ENCODE data around the gene GREB1. TPM values are rescaled to one million over a fixed set of nuclear protein-coding genes. Genes with fewer than 3 reads are reported as not detected.

The GREB1 gene
- total RNA-seq, 1 experiment from 2014 or later: 0.62 TPM

DNA sequence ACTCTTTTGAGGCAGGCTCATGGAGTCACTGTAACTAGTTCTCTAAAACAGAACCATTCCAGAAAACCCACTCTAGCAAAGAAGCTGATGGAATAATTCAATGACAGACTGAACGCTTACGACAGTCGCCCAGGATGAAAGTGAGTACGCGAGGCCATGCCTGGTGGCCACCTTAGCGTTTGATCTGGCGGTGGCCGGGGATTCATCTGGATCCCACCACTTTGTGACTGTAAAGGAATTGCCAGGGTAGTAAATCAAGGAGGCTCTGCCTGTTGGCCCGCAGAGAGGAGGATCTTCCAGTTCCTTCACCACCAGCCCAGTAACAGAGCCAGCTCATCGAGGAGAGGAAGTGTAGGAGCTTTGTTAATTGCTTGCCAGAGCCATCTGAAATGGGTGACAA, 34.6 kb downstream of the GREB1 start:
- Histone ChIP-seq H3K36me3 (ENCODE audit: low read depth, low read length) (no peaks in the 10 kb centered on the region), H3K27ac (ENCODE audit: low read length) (no peak overlapping the region), H2AFZ (ENCODE audit: low read length) (no peak overlapping the region), H3K27me3 (ENCODE audit: low read length) (peaks cover 22% of the 10 kb centered on the region), H4K20me1 (ENCODE audit: low read length) (no peaks in the 10 kb centered on the region), H3K4me1 (ENCODE audit: insufficient read depth, low read length) (no peaks in the 10 kb centered on the region), H3K9me2 (replicated peaks; ENCODE audit: low read length) (no peaks in the 10 kb centered on the region), H3F3A (ENCODE audit: low read length, unreplicated experiment) (no peaks in the 10 kb centered on the region), H3K9ac (ENCODE audit: low read length) (no peak overlapping the region), H3K9me3 (ENCODE audit: low read length) (no peaks in the 10 kb centered on the region), H3K4me3 (ENCODE audit: low read length) (no peak overlapping the region), H3K79me2 (ENCODE audit: low read length) (no peaks in the 10 kb centered on the region), H3K4me2 (ENCODE audit: low read length) (no peak overlapping the region)
- CTCF ChIA-PET: no interaction called here
- POLR2A ChIA-PET (ENCODE audit: unreplicated experiment): no interaction called here
- BruUV-seq (replicated peaks): no TSS peak
- TF ChIP-seq EZH2 (IDR thresholded peaks at IDR 0.05; ENCODE audit: low read length, unreplicated experiment) (no peak), EZH2phosphoT487 (IDR thresholded peaks at IDR 0.05; ENCODE audit: borderline replicate concordance, low read length) (no peak)
- TF ChIP-seq, protein P1, sequence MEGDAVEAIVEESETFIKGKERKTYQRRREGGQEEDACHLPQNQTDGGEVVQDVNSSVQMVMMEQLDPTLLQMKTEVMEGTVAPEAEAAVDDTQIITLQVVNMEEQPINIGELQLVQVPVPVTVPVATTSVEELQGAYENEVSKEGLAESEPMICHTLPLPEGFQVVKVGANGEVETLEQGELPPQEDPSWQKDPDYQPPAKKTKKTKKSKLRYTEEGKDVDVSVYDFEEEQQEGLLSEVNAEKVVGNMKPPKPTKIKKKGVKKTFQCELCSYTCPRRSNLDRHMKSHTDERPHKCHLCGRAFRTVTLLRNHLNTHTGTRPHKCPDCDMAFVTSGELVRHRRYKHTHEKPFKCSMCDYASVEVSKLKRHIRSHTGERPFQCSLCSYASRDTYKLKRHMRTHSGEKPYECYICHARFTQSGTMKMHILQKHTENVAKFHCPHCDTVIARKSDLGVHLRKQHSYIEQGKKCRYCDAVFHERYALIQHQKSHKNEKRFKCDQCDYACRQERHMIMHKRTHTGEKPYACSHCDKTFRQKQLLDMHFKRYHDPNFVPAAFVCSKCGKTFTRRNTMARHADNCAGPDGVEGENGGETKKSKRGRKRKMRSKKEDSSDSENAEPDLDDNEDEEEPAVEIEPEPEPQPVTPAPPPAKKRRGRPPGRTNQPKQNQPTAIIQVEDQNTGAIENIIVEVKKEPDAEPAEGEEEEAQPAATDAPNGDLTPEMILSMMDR (conservative IDR thresholded peaks at IDR 0.05; ENCODE audit: low read depth, low read length): no peak
- intact Hi-C loops (cut with micrococcal nuclease): no loop called here
- ATAC-seq (no peak), DNase-seq (no peak)

DNA sequence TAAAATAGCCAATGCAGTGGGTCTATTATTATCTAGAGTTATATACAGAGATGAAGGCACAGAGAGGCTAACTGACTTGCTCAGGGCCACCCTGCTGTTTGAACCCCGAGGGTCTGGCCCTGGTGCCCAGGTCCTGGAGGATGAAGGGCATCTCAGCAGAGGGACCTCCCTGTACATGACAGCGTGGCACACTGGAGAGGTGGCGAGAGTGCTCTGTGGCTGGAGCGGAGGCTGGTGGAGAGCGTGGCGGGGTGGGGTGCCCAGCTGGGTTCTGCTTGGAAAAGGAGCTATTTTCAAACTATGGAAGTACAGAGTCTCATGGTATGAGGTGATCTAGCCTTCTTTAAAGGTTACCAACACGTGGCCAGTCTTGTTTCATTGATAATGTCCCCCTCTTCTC, 35.8 kb downstream of the GREB1 start:
- H3K4me1 ChIP-seq (ENCODE audit: insufficient read depth, low read length): no peaks in the 10 kb centered on the region
- H2AFZ ChIP-seq (ENCODE audit: low read length): no peak overlapping the region
- H3K79me2 ChIP-seq (ENCODE audit: low read length): no peaks in the 10 kb centered on the region
- H3F3A ChIP-seq (ENCODE audit: low read length, unreplicated experiment): no peaks in the 10 kb centered on the region
- H3K9me3 ChIP-seq (ENCODE audit: low read length): no peaks in the 10 kb centered on the region
- DNase-seq (no peak), ATAC-seq (no peak)
- CTCF ChIA-PET: no interaction called here
- no peaks in the 10 kb centered on the region for H4K20me1 ChIP-seq (ENCODE audit: low read length)
- intact Hi-C loops (cut with micrococcal nuclease): no loop called here
- no peaks in the 10 kb centered on the region for H3K9me2 ChIP-seq (replicated peaks; ENCODE audit: low read length)
- H3K27ac ChIP-seq (ENCODE audit: low read length): no peak overlapping the region
- TF ChIP-seq EZH2 (IDR thresholded peaks at IDR 0.05; ENCODE audit: low read length, unreplicated experiment) (no peak), EZH2phosphoT487 (IDR thresholded peaks at IDR 0.05; ENCODE audit: borderline replicate concordance, low read length) (no peak)
- TF ChIP-seq, protein P1 (conservative IDR thresholded peaks at IDR 0.05; ENCODE audit: low read depth, low read length): no peak
- peaks cover 22% of the 10 kb centered on the region for H3K27me3 ChIP-seq (ENCODE audit: low read length)
- no peaks in the 10 kb centered on the region for H3K36me3 ChIP-seq (ENCODE audit: low read depth, low read length)
- no peak overlapping the region for H3K9ac ChIP-seq (ENCODE audit: low read length)
- BruUV-seq (replicated peaks): no TSS peak
- no peak overlapping the region for H3K4me2 ChIP-seq (ENCODE audit: low read length)
- no peak overlapping the region for H3K4me3 ChIP-seq (ENCODE audit: low read length)
- POLR2A ChIA-PET (ENCODE audit: unreplicated experiment): no interaction called here

DNA sequence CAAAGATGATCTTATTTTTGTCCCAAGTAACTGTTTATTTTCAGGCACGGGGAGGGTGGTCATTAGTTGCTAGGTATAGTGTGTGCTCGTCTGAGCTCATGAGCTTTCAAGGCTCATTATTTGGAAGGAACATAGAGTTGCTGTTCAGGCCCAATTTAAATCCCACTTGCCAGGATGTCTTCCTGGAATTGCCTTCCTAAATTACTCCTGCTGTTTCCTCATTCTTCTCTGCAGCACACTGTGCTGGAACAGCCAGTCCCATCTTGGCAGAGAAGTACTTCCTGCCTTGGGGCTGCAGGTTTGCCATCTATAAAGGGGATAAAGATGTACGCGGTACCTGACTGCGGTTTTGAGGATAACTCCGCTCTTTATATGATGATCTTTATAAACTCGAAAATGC, 37.3 kb downstream of the GREB1 start:
- Histone ChIP-seq H3K9me3 (ENCODE audit: low read length) (no peaks in the 10 kb centered on the region), H3K9ac (ENCODE audit: low read length) (no peak overlapping the region), H3K27me3 (ENCODE audit: low read length) (peaks cover 22% of the 10 kb centered on the region), H4K20me1 (ENCODE audit: low read length) (no peaks in the 10 kb centered on the region), H3K9me2 (replicated peaks; ENCODE audit: low read length) (no peaks in the 10 kb centered on the region), H3K4me1 (ENCODE audit: insufficient read depth, low read length) (no peaks in the 10 kb centered on the region), H3K79me2 (ENCODE audit: low read length) (no peaks in the 10 kb centered on the region), H3K36me3 (ENCODE audit: low read depth, low read length) (no peaks in the 10 kb centered on the region), H3K27ac (ENCODE audit: low read length) (no peak overlapping the region), H3K4me3 (ENCODE audit: low read length) (no peak overlapping the region), H3K4me2 (ENCODE audit: low read length) (no peak overlapping the region), H2AFZ (ENCODE audit: low read length) (no peak overlapping the region), H3F3A (ENCODE audit: low read length, unreplicated experiment) (no peaks in the 10 kb centered on the region)
- DNase-seq (peak; percentile 11), ATAC-seq (no peak)
- POLR2A ChIA-PET (ENCODE audit: unreplicated experiment): no interaction called here
- intact Hi-C loops (cut with micrococcal nuclease): no loop called here
- no TSS peak for BruUV-seq (replicated peaks)
- CTCF ChIA-PET: no interaction called here
- TF ChIP-seq EZH2phosphoT487 (IDR thresholded peaks at IDR 0.05; ENCODE audit: borderline replicate concordance, low read length) (no peak), EZH2 (IDR thresholded peaks at IDR 0.05; ENCODE audit: low read length, unreplicated experiment) (no peak)
- TF ChIP-seq, protein P1 (conservative IDR thresholded peaks at IDR 0.05; ENCODE audit: low read depth, low read length): no peak
